Fibroblast of lung (primary cell): ENCODE data around the gene ANKRD45.

Experiments
- CTCF ChIP-seq, 2 donors: IDR thresholded peaks in 1 of 2; conservative IDR thresholded peaks in 1 of 2; 1 replicate in 1 of 2; 2 replicates in 1 of 2; pipeline ENCODE4 v1.5.1; 2011 to 2012; ENCODE audit warnings: low read length in 2 of 2, control low read depth in 1 of 2, inconsistent platforms in 1 of 2, low read depth in 1 of 2, mild to moderate bottlenecking in 1 of 2
- EZH2 ChIP-seq: IDR thresholded peaks from 2 replicates; pipeline ENCODE4 v1.5.1; 2012; ENCODE audit warnings: low read length, control low read depth, mild to moderate bottlenecking; ENCODE audit errors: missing control alignments

- TF ChIP-seq CTCF (conservative IDR thresholded peaks at IDR 0.05 in 1 of 2, IDR thresholded peaks at IDR 0.05 in 1 of 2; ENCODE audit: low read depth in 1 of 2, low read length in 2 of 2), result no peak
- no peak for TF ChIP-seq EZH2
Measured at GRCh38 chr1:173561263-173561662, 108.4 kb downstream of the ANKRD45 start.
